GM12891 (cell line): ENCODE data around the gene KIF13A.

Experiments
- POLR2A ChIP-seq: IDR thresholded peaks from 2 replicates; pipeline ENCODE4 v1.6.1; 2011; ENCODE audit warnings: low read depth, low read length, control low read depth
- POLR2AphosphoS5 ChIP-seq: IDR thresholded peaks from 2 replicates; pipeline ENCODE4 v1.6.1; 2011; ENCODE audit warnings: low read depth, low read length, control low read depth
- POU2F2 ChIP-seq: IDR thresholded peaks from 2 replicates; pipeline ENCODE4 v1.6.1; 2011; ENCODE audit warnings: low read depth, mild to moderate bottlenecking, control low read depth, low read length, moderate library complexity

DNA sequence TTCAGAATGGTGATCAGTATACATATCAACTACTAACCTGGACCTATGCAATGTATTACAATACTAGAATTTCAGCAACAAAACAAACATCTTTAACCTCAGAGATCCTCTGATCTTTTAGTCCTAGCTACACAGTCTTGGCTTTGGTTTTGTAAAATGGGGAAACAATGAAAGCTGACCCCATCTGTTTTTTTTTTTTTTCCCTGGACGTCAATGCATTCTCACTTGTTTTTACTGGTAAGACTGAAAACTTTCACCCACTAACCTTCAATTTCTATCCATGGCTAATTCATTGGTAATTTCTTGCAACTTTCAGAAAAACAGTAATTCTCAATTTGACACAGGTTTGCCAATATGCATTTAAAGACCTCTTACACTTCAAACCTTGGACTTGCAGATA is 3.0 kb downstream of the KIF13A start:
- TF ChIP-seq POLR2A (no peak), POLR2AphosphoS5 (no peak), POU2F2 (no peak)
